ENCODE data around the gene DHFR. TPM values are rescaled to one million over a fixed set of nuclear protein-coding genes. Genes with fewer than 3 reads are reported as not detected.

The DHFR gene
- total and polyA plus RNA-seq, 12 donors = 4.1 to 19.6 (median 9.9) TPM

- Histone ChIP-seq H3K27me3 (no peaks in the 10 kb centered on the region), H3K36me3 (peaks cover 0 to 89% (median 0%) of the 10 kb centered on the region in 9 donors), H3K4me3 (no peak overlapping the region), H3K4me1 (no peaks in the 10 kb centered on the region), H3K27ac (no peak overlapping the region), H3K9me3 (no peaks in the 10 kb centered on the region)
- intact Hi-C loops (cut with DNase I) = no loop called here
- no peak for TF ChIP-seq CTCF (IDR thresholded peaks at IDR 0.05)
- DNase-seq = no peak
- ATAC-seq = no peak
- 40 to 62% methylated on average over 4 of the region's 4 CpGs for WGBS, 2 donors
These were observed 9.9 kb downstream of the DHFR start for GRCh38 chr5:80644900-80645299.

- peaks cover 0 to 88% (median 0%) of the 10 kb centered on the region in 9 donors for H3K36me3 ChIP-seq
- H3K27me3 ChIP-seq = no peaks in the 10 kb centered on the region
- H3K4me1 ChIP-seq = no peaks in the 10 kb centered on the region
- no peak for TF ChIP-seq CTCF (IDR thresholded peaks at IDR 0.05)
- no peak for DNase-seq
- ATAC-seq = no peak
- H3K4me3 ChIP-seq = no peak overlapping the region
- intact Hi-C loops (cut with DNase I) = no loop called here
- no peaks in the 10 kb centered on the region for H3K9me3 ChIP-seq
- no peak overlapping the region for H3K27ac ChIP-seq
- WGBS, 2 donors = 94 to 98% methylated on average over 4 of the region's 4 CpGs
These were observed 13.4 kb downstream of the DHFR start for GRCh38 chr5:80641353-80641752.

- peaks cover 0 to 6% (median 0%) of the 10 kb centered on the region in 9 donors for H3K4me1 ChIP-seq
- H3K27me3 ChIP-seq = no peaks in the 10 kb centered on the region
- intact Hi-C loops (cut with DNase I) = no loop called here
- H3K9me3 ChIP-seq = no peaks in the 10 kb centered on the region
- no peak overlapping the region for H3K27ac ChIP-seq
- no peak for DNase-seq
- no peak overlapping the region for H3K4me3 ChIP-seq
- ATAC-seq = no peak
- no peak for TF ChIP-seq CTCF (IDR thresholded peaks at IDR 0.05)
- H3K36me3 ChIP-seq = peaks cover 0 to 71% (median 0%) of the 10 kb centered on the region in 9 donors
These were observed 20.6 kb downstream of the DHFR start for GRCh38 chr5:80634193-80634592.

- H3K4me3 ChIP-seq = no peak overlapping the region
- H3K27me3 ChIP-seq = no peaks in the 10 kb centered on the region
- DNase-seq (no peak), ATAC-seq (no peak)
- WGBS, 2 donors = 80 to 82% methylated on average over 2 of the region's 2 CpGs
- intact Hi-C loops (cut with DNase I) = no loop called here
- TF ChIP-seq CTCF (IDR thresholded peaks at IDR 0.05) = no peak
- peaks cover 0 to 6% (median 0%) of the 10 kb centered on the region in 9 donors for H3K4me1 ChIP-seq
- no peaks in the 10 kb centered on the region for H3K9me3 ChIP-seq
- peaks cover 0 to 62% (median 0%) of the 10 kb centered on the region in 9 donors for H3K36me3 ChIP-seq
- no peak overlapping the region for H3K27ac ChIP-seq
These were observed 22.1 kb downstream of the DHFR start for GRCh38 chr5:80632700-80633099.

All from heart right ventricle (tissue), 16 donors.